Measurements from ENCODE around the gene GSTT2.
"Not testable (repeated sequence)": the region's sequence is repeated elsewhere in the genome, so short reads cannot be mapped to it uniquely, and the experiment has no call there.

The GSTT2 gene
- 0 reads per million in 4 experiments for total RNA-seq

DNA sequence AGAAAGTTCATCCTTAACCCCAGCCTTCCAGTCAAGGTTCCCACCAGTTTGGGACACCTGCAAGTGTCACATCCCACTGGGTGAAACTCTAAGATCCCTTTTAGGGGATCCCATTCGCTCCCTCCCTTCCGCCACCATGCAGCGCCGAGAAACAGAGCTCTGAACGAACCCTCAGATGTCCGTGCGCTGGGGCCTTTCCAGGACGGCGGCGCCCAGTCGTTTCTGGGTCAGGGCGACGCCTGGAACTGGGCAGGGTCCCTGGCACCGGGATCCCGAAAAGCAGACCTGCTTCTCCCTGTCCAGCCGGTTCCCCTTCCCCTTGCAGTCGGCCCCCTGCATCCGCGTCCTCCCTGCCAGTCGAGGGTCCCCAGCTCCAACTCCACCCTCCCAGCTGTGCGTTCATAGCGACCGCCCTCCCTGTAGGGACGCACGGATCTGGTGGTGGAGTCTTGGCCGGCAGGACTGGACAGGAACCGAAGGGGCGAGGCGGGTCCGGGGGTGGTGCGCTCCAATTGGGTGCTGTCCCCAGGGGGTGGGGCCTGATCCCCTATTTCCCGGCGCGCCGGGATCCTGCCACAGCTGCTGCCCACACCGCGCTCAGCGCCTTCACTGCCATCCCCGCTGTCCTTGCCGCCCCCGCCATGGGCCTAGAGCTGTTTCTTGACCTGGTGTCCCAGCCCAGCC, at the start of gene GSTT2:
Gene GSTT2, plus strand, starts transcription at position 578 of the 684 bp plus-strand sequence.
- DNase-seq: not testable (repeated sequence)

DNA sequence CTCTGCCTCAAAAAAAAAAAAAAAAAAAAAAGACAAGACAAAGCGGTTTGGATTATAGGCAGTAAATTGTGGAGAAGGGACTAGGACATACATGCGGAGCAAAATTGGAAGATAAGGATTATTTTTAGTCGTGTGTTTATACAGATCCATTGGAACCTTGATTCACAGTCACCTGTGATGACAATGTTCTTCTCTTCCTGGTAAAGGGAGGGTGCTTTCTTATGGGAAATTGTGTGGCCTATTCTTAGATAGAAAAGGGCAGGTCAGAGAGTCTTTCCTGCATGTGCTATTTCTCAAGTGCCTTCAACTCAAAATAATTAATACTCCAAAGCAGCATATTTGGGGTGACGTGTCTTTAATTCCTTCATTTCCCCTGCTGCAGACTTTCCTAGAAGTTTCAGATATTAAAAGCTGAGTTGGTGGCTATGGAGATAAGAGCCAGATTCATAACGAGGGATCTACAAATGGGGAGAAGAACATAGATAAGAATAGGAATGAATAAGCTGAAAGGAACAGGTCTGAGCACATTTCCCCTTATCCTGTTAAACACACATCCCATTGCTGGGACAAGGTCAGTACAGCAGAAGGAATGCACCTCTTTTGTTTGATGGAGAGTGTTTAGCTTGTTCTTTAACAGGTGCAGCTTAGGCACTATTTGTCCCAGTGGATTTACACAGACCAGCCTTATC, 41.5 kb upstream of the GSTT2 start:
- DNase-seq: no peak

DNA sequence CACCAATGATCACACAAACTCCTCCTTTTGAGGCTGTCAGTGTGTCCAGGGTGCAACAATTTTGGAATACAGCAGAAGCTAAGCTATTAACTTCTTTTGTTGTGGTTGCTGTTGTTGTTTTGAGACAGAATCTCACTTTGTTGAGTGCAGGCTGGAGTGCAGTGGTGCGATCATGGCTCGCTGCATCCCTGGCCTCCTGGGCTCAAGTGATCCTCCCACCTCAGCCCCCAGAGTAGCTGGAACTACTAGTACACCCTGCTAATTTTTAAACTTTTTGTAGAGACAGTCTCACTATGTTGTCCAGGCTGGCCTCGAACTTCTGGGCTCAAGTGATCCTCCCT, 40.9 kb upstream of the GSTT2 start:
- DNase-seq: no peak

DNA sequence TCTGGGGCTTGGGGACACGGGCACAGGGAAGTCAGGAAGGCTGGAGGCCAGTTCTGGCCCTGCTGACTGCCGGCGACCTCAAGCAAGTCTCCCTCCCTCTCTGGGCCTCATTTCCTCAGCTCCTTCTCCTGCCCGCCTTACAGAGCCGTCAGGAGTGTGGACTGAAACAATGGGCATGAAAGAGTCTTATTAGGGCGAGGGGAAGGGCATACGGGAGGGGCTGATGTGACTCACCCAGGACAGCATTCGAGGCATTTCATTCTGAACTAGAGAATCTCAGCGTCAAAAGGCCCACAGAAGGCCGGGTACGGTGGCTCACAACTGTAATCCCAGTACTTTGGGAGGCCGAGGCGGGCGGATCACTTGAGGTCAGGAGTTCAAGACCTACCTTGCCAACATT, 39.8 kb upstream of the GSTT2 start:
- not testable (repeated sequence) for DNase-seq

DNA sequence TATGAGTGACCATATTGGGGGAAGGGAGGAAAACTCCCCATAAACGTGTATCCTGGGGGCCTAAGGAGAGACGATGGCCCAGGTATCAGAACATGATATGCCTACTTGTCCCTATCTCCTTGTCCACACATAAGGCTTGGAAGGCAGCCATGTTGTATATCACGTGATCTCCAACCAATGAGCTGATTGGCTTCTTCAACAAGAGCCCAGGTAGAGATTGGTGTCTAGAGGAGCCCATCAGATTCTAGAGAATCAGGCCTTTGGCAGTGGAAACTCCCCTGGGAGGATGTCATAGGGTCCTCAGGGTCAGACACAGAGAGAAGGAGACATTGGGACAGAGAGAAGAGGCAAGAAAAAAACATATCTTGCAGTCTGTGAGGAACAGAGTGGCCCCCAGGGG, 32.5 kb upstream of the GSTT2 start:
- DNase-seq: not testable (repeated sequence)

DNA sequence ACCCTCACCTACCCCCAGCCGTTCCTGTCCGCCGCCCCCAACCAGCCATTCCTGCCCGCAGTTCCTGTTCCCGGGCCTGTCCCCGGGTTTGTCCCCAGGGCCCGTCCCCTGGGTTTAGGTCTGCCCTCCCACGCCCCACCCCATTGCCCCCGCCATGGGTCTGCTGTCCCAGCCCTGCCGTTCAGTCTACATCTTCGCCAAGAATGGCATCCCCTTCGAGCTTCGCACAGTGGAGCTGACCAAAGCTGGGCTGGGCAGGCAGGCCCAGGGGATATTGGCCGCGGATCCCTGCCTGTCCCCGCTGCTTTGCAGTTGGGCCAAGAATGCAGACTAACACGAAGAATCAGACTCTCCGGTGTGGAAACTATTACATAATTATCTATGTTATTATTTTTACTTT, 30.2 kb upstream of the GSTT2 start:
- not testable (repeated sequence) for DNase-seq

DNA sequence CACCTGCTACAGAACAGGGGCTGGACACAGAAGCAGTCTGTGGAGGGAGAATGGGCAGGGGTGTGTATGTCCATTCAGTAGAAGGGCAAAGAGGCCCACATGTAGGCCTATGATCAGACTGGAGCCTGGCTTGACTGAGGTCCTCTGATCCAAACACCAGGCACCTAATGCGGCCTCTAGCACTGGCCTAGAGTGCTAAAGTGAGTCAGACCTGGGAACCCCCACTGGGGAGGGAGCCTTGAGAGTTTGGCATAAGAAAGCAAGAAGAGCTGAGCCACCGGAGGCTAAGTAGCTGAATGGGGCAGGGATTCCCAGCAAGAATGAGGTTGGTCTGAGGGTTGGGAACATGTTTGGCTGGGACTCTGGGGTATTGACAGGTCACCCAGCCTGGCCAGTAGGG, 28.6 kb upstream of the GSTT2 start:
- not testable (repeated sequence) for DNase-seq

DNA sequence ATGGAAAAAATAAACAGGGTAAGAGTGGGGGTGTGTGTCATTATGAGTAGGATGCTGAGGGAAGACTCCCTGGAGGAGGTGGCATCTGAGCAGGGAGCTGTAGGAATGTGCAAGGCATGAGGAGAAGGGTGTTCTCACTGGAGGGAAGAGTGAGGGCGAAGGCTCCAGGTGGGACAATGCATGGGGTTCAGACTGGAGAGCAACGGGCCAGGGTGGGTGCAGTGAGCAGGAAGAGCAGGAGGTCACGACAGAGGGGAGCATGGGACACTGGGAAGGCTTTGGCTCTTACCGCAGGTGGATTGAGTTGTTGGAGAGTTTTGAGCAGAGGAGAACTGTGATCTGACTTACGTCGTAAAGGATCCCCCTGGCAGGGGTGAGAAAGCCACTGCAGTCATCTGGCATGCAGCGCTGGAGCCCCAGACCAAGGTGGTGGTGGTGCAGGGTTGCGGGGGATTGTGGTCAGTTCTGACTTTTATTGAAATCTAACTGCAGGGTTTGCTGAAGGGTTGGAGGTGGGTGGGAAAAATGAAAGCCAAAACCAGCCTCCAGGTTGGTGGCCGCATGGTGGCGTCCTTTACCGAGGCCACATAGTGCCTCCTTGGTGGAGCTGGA, 27.0 kb upstream of the GSTT2 start:
- DNase-seq: not testable (repeated sequence)

DNA sequence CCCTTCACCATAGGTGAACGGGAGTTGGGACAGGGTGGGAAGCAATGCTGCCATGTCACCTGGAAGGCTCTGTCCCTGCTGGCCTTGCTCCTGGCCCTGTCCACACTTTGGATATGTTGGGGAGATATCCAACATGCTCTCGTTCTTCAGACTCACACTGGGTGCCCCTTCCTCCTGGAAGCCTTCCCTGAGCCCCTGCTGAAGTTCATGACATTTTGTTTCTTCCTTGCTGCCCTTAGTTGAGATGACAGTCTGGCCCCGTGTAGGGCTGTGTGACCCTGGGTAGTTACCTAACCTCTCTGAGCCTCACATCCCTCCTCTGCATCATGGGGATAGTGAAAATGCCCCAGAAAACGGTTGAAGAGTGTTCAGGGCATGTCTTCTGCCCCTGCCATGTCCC, 26.4 kb upstream of the GSTT2 start:
- DNase-seq: not testable (repeated sequence)

DNA sequence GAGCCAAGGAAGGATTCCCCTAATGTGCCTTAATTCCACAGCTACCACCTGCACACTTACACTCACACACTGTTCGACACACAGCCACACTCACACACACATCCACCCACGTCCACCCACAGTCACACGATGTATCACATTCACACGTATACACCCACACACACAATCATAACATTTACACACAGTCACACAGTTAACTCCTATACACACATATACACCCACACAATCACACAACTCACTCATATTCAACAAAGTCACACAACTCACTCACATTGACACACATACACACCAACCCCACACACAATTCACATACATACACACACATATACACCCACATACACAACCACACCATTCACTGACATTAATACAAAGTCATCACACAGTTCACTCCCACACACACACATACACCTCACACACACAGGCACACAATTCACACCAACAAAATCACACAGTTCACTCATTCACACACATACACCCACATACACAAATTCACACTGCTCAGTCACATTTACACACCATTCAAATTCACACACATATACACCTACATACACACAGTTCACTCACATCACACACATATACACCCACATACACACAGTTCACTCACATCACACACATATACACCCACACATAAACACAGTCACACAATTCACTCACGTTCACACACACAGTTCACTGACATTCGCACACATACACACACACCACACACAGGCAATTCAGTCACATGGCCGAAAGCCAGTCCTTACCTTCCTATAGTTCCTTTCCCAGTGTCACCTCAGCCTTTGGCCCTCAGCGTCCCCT, 25.5 kb upstream of the GSTT2 start:
- not testable (repeated sequence) for DNase-seq

DNA sequence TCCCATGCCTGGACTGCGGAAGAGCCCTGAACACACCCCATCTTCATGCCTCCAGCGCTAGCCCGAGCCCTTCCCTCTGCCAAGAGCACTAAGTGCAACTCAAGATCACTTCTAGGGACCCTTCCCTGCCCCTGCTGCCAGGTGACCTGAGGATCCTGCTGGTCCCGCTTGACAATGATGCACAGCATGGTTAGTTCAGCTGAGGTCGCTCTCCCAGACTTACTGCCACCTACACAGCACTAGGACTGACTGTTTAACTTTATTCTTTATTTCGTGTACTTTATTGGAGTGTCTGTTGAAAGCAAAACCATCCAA, 25.0 kb upstream of the GSTT2 start:
- DNase-seq: not testable (repeated sequence)

DNA sequence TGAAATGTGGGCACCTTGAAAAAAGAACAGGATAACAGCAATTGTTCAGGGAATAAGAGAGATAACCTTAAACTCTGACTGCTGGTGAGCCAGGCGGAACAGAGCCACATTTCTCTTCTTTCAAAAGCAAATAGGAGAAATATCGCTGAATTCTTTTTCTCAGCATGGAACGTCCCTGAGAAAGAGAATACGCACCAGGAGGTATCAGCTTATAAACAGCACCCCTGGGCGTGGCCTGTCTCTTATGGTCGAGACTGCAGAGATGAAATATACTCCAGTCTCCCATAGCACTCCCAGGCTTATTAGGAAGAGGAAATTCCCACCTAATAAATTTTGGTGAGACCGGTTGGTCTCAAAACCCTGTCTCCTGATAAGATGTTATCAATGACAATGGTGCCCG, 24.0 kb upstream of the GSTT2 start:
- not testable (repeated sequence) for DNase-seq

DNA sequence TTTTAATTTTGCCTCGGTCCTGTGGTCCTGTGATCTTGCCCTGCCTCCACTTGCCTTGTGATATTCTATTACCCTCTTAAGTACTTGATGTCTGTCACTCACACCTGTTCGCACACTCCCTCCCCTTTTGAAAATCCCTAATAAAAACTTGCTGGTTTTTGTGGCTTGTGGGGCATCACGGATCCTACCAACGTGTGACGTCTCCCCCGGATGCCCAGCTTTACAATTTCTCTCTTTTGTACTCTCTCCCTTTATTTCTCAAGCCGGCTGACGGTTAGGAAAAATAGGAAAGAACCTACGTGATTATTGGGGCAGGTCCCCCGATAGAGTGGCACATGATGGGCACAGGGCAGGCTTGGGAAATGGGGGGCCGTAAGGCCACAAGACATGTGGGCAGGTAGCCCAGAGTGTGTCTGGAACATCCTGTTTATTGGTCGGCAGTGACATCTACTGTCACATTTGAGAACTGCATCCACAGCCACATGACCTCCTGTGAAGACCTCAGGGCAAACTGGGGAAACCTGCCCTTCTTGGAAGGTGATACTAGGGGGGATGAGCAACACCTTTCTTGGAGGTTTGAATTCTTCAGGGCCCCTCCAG, 23.5 kb upstream of the GSTT2 start:
- DNase-seq: peak; percentile 59

DNA sequence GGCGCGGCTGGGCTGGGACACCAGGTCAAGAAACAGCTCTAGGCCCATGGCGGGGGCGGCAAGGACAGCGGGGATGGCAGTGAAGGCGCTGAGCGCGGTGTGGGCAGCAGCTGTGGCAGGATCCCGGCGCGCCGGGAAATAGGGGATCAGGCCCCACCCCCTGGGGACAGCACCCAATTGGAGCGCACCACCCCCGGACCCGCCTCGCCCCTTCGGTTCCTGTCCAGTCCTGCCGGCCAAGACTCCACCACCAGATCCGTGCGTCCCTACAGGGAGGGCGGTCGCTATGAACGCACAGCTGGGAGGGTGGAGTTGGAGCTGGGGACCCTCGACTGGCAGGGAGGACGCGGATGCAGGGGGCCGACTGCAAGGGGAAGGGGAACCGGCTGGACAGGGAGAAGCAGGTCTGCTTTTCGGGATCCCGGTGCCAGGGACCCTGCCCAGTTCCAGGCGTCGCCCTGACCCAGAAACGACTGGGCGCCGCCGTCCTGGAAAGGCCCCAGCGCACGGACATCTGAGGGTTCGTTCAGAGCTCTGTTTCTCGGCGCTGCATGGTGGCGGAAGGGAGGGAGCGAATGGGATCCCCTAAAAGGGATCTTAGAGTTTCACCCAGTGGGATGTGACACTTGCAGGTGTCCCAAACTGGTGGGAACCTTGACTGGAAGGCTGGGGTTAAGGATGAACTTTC, 18.7 kb upstream of the GSTT2 start, which contains the start of gene GSTT2B:
Gene GSTT2B, minus strand, starts transcription at position 112 of the 688 bp plus-strand sequence. Its CDS starts 64 bp downstream, at position 48.
- DNase-seq: not testable (repeated sequence)

DNA sequence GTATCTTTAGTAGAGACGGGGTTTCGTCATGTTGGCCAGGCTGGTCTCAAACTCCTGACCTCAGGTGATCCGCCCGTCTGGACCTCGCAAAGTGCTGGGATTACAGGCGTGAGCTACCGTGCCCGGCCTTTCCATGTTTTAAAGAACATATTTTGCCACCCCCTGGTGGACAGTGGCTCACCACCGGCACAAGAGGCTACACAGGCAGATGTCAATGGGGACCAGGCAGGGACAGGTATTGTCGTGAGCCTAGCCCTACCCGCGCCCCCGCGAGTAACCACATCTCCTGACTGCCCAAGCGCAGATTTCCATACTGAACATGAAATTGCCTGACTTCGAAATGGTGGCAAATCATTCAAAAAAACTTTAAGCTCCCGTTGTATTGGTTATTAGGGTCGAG, 13.8 kb upstream of the GSTT2 start:
- not testable (repeated sequence) for DNase-seq

DNA sequence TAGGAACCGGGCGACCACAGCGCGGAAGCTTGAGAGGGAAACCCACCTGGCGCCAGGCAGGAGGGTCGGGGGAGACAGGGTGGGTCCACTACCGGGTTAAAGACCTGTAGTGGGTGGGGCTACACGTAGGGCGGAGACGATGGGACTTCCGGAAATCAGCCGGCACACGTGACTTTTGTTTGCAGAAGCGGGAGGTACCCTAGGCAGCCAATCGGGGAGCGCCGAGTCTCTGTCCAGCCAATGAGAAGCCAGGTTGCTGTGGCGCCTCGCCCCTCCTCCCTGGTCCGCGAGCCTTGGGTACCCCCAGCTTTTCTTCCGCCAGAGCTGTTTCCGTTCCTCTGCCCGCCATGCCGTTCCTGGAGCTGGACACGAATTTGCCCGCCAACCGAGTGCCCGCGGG, 13.4 kb upstream of the GSTT2 start, which contains the start of gene DDTL:
Gene DDTL, plus strand, starts transcription at position 321 of the 400 bp plus-strand sequence. Its CDS starts 27 bp downstream, at position 348.
- DNase-seq: not testable (repeated sequence)

DNA sequence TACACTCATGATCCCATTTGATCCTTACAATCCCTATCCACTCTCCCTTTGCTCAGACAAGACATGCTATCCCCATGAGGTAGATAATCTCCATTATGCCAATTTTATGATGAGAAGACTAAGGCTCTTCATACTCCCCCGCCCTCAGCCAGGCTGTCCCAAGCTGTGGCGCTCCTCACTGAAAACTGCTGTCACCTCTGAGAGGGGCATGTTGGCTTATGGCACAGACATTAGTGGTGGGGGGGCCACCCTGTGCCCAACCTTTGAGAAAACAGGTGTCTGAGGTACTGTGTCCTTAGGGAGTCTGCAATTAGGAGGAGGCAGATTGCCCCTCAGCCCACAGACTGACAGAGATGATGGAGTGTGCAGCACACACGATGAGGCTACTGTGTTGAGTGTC, 10.9 kb upstream of the GSTT2 start:
- DNase-seq: no peak

DNA sequence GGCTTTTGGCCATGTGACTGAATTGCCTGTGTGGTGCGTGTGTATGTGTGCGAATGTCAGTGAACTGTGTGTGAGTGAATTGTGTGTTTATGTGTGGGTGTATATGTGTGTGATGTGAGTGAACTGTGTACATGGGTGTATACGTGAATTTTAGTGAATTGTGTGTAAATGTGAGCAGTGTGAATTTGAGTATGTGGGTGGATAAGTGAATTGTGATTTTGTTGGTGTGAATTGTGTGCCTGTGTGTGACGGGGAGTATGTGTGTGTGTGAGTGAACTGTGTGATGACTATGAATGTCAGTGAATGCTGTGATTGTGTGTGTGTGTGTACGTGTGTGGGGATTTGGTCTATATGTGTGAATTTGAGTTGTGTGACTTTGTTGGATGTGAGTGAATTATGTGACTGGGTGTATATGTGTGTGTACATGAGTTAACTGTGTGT, 9.7 kb upstream of the GSTT2 start:
- no peak for DNase-seq

DNA sequence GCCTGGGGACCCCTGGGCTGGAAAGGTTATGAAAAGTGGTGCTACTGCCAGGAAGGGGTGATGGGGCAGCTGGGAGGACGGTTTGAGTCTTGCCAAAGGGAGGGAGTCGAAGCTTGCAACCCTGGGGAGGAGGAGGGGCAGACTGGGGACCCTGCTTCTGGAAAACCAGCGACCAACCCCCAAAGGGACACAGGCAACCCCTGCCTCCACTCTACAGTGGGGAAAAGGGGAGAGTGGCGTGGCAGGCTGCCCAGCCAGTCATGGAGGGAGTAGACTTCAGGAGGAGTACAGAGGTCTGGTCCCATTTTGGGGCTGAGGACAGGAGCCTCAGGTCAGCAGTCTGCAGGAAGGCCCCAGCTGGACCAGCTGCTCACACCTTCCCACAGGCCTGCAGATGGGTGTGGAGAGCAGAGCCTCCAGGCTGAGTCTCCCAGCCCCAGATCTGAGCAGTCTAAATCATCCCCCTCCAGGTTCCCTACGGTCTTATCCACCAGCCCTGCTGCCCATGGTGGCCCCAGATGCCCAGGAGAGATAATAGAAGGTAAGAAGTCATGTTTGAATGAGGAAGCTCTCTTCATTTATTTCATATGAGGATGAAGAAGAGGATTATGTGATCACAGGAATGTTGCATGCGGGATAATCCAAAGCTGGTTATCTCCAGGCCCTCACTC, 9.0 kb upstream of the GSTT2 start:
- DNase-seq: no peak

DNA sequence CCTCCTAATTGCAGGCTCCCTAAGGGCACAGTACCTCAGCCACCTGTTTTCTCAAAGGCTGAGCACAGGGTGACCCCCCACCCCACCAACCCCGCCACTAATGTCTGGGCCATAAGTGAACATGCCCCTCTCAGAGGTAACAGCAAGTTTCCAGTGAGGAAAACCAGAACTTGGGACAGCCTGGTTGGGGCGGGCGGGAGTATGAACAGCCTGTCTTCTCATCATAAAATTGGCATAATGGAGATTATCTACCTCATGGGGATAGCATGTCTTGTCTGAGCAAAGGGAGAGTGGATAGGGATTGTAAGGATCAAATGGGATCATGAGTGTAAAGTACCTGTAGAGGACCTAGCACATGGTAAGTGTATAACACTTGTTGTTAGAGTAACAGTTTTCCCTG, 8.0 kb upstream of the GSTT2 start:
- DNase-seq: not testable (repeated sequence)

DNA sequence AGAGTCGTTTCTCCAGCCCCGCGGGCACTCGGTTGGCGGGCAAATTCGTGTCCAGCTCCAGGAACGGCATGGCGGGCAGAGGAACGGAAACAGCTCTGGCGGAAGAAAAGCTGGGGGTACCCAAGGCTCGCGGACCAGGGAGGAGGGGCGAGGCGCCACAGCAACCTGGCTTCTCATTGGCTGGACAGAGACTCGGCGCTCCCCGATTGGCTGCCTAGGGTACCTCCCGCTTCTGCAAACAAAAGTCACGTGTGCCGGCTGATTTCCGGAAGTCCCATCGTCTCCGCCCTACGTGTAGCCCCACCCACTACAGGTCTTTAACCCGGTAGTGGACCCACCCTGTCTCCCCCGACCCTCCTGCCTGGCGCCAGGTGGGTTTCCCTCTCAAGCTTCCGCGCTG, 5.6 kb upstream of the GSTT2 start, which contains the start of gene DDT:
Gene DDT, minus strand, starts transcription at position 97 of the 400 bp plus-strand sequence. Its CDS starts 27 bp downstream, at position 70.
- DNase-seq: not testable (repeated sequence)

Measured in effector CD8-positive, alpha-beta T cell (primary cell).